Fibroblast of villous mesenchyme (primary cell): Measurements from ENCODE around the gene CDCP1. TPM values are rescaled to one million over a fixed set of nuclear protein-coding genes. Genes with fewer than 3 reads are reported as not detected.
A peak's percentile ranks its signal among the peaks of the same experiment; 100 is the strongest.

Experiments used
- DNase-seq: peaks from one replicate; pipeline ENCODE4 v3.0.0-alpha.2; 2010; ENCODE audit warnings: low read depth
- H3K4me3 ChIP-seq: 2 replicates; pipeline ENCODE4 v1.5.1; 2011; ENCODE audit warnings: low read depth, mild to moderate bottlenecking, low read length
- CTCF ChIP-seq: IDR thresholded peaks from 2 replicates; pipeline ENCODE4 v1.5.1; 2012; ENCODE audit warnings: low read depth, mild to moderate bottlenecking, low read length; ENCODE audit not compliant: insufficient read depth
- total RNA-seq: library from RNA; depleted of rRNA; stranded (reverse); fragments of >200 nt; gene quantifications from 2 replicates; pipeline ENCODE4 v1.2.3, GENCODE V29; 2012

Gene CDCP1
- total RNA-seq, 1 donor: 10.4 TPM

- no peak overlapping the region for H3K4me3 ChIP-seq
Measured at GRCh38 chr3:45105855-45106671, 40.1 kb downstream of the CDCP1 start.

DNA sequence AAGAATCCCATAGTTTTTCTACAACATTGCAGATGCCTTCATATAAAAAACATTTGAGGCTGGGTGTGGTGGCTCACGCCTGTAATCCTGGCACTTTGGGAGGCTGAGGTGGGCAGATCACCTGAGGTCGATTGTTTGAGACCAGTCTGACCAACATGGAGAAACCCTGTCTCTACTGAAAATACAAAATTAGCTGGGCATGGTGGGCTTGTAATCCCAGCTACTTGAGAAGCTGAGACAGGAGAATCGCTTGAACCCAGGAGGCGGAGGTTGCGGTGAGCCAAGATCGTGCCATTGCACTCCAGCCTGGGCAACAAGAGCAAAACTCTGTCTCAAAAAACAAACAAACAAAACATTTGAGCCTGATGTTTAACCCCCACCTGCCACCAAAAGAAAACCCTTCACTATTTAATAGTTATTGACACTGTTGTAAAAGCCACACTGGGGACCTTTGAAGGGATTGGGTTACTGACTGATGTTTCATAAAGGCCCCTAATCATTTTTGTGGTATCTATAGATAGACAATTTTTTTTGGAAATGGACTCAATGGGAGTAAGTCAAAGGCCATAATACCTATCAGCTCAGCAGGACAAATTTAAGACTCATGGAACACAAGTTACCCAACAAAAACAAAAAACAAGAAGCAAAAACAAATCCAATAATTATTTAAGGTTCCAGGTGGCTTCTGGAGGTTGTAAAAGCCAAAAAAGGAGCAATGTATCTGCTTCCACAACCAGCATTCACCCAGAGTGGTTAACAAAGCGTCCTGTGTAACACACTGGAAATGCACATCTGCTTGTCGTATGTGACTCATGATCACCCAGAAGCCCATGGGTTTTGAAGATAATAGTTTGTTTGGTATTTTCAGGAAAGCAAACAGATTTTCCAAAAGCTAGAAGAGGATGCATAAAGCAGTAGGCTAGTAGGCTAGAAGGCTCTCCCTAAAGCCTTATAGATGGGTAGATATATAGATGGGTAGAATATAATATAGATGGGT, 41.2 kb downstream of the CDCP1 start:
- no peak for TF ChIP-seq CTCF
- no peak overlapping the region for H3K4me3 ChIP-seq
- DNase-seq: peak; percentile 84

More at GRCh38 chr3:45105855-45106671, 40.1 kb downstream of the CDCP1 start:
- DNase-seq: peak; percentile 98
- no peak for TF ChIP-seq CTCF

DNA sequence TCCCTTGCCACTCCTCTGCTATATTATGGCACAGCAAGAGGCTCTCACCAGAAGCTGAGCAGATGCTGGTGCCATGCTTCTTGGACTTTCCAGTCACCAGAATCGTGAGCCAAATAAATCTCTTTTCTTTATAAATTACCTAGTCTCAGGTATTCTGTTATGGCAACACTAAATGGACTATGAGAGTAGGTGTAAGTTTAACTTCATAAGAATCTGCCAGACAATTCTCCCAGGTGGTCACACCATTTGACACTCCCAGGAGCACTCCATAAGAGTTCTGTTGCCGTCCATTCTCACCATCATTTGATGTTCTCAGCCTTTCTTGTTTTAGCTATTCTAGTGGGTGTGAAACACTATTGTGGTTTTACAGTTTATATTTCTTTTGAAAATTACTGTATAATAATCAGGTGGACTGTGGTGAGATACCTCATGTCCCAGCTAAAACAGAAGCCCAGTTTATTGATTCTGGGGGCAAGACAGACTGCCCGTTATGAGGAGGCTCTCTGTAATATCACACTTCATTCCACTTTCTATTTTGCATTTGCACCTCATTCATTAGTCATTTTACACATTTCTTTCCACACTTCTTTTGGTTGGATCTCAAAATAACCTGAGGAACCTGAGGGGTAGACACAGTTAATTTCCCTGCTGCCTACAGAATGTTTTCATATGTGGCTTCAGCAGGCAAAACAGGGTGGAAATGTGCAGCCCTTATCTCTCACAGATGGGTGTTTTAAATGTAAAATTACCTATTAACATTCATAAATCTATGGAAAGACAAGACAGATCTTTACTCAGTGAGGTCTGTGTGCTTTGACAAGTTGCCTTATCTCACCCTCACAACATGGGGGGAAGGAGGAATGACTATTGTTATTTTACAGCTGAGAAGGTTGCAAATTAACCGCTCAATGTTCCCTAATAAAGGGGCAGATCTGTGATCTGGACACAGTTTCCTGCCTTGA, 42.1 kb downstream of the CDCP1 start:
- DNase-seq: no peak
- TF ChIP-seq CTCF: no peak
- no peak overlapping the region for H3K4me3 ChIP-seq

DNA sequence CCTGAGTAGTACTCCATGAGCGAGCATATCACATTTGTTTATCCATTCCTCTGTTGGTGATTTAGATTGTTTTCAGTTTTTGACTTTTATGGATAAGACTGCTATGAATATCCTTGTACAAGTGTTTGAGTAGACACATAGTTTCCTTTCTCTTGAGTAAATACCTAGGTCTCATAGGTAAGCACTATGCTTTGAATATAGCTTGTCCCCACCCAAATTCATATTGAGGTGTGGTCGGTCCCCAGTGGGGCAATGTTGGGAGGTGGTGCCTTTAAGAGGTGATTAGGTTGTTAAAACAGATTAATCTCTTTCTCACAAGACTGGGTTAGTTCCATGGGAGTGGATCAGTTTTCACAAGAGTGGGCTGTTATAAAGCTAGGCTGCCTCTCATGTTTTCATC, 42.8 kb downstream of the CDCP1 start:
- TF ChIP-seq CTCF: no peak
- DNase-seq: no peak

DNA sequence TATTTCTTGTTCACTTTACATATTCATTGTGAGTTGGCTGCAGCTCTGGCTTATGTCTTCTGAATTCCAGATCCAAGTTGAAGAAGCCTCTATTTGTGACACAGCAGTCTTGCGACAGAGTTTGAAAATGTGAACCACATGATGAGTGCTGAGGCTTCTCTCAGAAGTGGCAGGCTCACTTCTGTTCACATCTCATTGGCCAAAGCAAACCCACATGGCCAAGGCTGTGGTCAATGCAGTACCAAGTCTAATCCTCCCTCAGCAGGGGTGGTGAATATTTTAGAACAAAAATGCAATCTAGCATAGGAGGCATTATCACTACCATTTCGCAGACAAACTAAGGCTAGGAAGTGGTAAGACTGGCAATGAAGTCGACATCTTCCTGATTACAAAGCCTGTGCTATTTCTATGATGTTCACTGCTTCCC, 45.2 kb downstream of the CDCP1 start:
- no peak for TF ChIP-seq CTCF
- peak; percentile 95 for DNase-seq
- no peak overlapping the region for H3K4me3 ChIP-seq

More for the DNA sequence above, 42.8 kb downstream of the CDCP1 start:
- no peak overlapping the region for H3K4me3 ChIP-seq

GRCh38 chr3:45098310-45098709, 47.9 kb downstream of the CDCP1 start:
- peak; percentile 86 for DNase-seq
- no peak for TF ChIP-seq CTCF

More at GRCh38 chr3:45098310-45098709, 47.9 kb downstream of the CDCP1 start:
- no peak overlapping the region for H3K4me3 ChIP-seq
